ENCODE results near the gene HDAC7. TPM values are rescaled to one million over a fixed set of nuclear protein-coding genes. Genes with fewer than 3 reads are reported as not detected.

HDAC7 gene
- total RNA-seq (23.6 and 28.1 TPM in 2 replicates), polyA plus RNA-seq (31.6 and 35.4 TPM in 2 replicates), polyA minus RNA-seq (ENCODE audit: low replicate concordance) (94.8 and 140 TPM in 2 replicates)
- 47.2 and 50.5 TPM in 2 replicates for polyA plus RNA-seq (2012)

DNA sequence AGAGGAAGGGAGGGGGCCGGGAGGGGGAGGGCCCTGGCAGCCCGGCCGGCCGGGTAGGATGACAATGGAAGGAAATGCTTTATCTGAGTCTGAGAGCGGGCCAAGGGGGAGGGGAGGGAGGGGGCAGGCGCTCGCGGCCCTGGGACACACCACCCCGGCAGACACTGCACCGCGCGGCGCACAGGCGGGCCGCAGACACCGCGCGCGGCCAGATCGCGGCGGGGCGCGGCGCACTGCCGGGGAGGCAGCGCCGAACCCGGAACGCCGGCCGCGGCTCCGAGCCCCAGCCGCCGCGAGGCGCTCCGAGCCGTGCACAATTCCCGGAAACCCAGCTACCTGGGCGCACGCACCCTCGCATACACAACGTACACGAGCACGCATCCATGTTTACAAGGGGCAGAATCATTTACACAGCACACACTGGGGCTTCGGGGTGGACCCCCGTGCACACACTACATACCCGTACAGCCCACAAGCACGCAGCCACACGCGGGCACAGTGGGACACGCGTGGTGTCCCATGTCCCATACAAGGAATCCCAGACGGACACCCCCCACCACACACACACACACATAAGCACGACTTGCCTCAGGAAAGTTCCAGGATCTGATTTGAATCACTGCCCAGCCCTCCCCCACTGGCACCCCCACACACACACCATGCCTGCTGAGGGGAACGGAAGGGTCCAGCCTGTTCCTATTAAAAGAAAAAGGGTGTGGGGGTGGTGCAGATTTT, at the start of gene HDAC7:
TSS of gene HDAC7 (minus strand) at position 8 of the 735 bp plus-strand sequence. CDS start 118 bp downstream, outside the sequence.
- DNase-seq (ENCODE audit: low read depth in 2 of 2) = peak; percentile 84 to 87
- peaks cover 50% of the 10 kb centered on the region for H3K79me2 ChIP-seq (ENCODE audit: control insufficient read depth, insufficient read depth, low read length)

DNA sequence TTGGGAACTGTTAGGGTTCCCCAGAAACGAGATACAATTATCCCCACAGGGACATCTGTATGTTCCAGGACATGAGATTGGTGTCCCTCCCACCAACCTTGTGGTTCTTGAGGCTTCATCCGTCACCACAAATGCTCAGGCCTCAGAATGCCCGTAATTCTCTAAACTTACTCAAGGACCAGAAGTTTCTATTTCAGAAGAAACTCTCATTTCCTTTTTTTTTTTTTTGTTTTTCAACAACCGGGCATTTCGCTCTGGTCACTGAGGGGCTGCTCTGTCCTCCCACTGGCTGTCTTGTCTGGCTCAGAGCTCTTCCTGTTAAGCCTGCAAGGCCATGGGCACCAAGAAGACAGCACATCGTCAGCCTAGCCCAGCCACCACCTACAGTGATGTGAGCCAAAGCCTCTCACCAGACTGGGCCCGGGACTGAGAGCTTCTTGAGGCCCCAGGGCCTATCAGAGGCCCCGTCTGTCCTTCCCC, 48.9 kb upstream of the HDAC7 start:
- H3K79me2 ChIP-seq (ENCODE audit: control insufficient read depth, insufficient read depth, low read length) = no peaks in the 10 kb centered on the region
- no peak overlapping the region for H3K27ac ChIP-seq (ENCODE audit: insufficient read depth, low read length)
- no peaks in the 10 kb centered on the region for H4K20me1 ChIP-seq (ENCODE audit: control insufficient read depth, extremely low read depth, insufficient read depth, low read length)
- H3K4me2 ChIP-seq (ENCODE audit: extremely low read depth, insufficient read depth, low read length) = no peak overlapping the region
- no peaks in the 10 kb centered on the region for H3K9me3 ChIP-seq (ENCODE audit: control insufficient read depth, insufficient read depth, low read depth, low read length)
- TF ChIP-seq CTCF (conservative IDR thresholded peaks at IDR 0.05 in 1 of 2, IDR thresholded peaks at IDR 0.05 in 1 of 2; ENCODE audit: low read depth in 1 of 2, low read length in 2 of 2) (no peak), EZH2 (IDR thresholded peaks at IDR 0.05; ENCODE audit: low read length, missing control alignments) (no peak)
- peaks cover 10% of the 10 kb centered on the region for H3K4me1 ChIP-seq (ENCODE audit: control insufficient read depth, extremely low read depth, insufficient read depth, low read length)
- peaks cover 4% of the 10 kb centered on the region for H3K36me3 ChIP-seq (ENCODE audit: control insufficient read depth, insufficient read depth, low read length)
- no peaks in the 10 kb centered on the region for H3K27me3 ChIP-seq (ENCODE audit: control insufficient read depth, insufficient read depth, low read length)
- no peak overlapping the region for H3K9ac ChIP-seq (ENCODE audit: insufficient read depth, low read length)
- DNase-seq (ENCODE audit: low read depth in 2 of 2) = no peak
- H3K4me3 ChIP-seq (replicated peaks in 1 of 4; ENCODE audit: control extremely low read depth in 1 of 4, insufficient read depth in 1 of 4, low read depth in 3 of 4, low read length in 4 of 4) = no peak overlapping the region
- no peak overlapping the region for H2AFZ ChIP-seq (ENCODE audit: low read length)

More for the DNA sequence above, at the start of gene HDAC7:
- H4K20me1 ChIP-seq (ENCODE audit: control insufficient read depth, extremely low read depth, insufficient read depth, low read length) = no peaks in the 10 kb centered on the region
- peak within 1 kb of the TSS; percentile 87 for H3K9ac ChIP-seq (ENCODE audit: insufficient read depth, low read length)
- peaks cover 36% of the 10 kb centered on the region for H3K4me1 ChIP-seq (ENCODE audit: control insufficient read depth, extremely low read depth, insufficient read depth, low read length)
- H3K27me3 ChIP-seq (ENCODE audit: control insufficient read depth, insufficient read depth, low read length) = no peaks in the 10 kb centered on the region
- peak within 1 kb of the TSS; percentile 87 to 91 (median 90) for H3K4me3 ChIP-seq (replicated peaks in 1 of 4; ENCODE audit: control extremely low read depth in 1 of 4, insufficient read depth in 1 of 4, low read depth in 3 of 4, low read length in 4 of 4)
- H2AFZ ChIP-seq (ENCODE audit: low read length) = no peak within 1 kb of the TSS
- H3K36me3 ChIP-seq (ENCODE audit: control insufficient read depth, insufficient read depth, low read length) = peaks cover 3% of the 10 kb centered on the region
- no peaks in the 10 kb centered on the region for H3K9me3 ChIP-seq (ENCODE audit: control insufficient read depth, insufficient read depth, low read depth, low read length)
- no peak for TF ChIP-seq CTCF (conservative IDR thresholded peaks at IDR 0.05 in 1 of 2, IDR thresholded peaks at IDR 0.05 in 1 of 2; ENCODE audit: low read depth in 1 of 2, low read length in 2 of 2)
- TF ChIP-seq EZH2 (IDR thresholded peaks at IDR 0.05; ENCODE audit: low read length, missing control alignments) = no peak
- peak within 1 kb of the TSS; percentile 88 for H3K27ac ChIP-seq (ENCODE audit: insufficient read depth, low read length)
- peak within 1 kb of the TSS; percentile 100 for H3K4me2 ChIP-seq (ENCODE audit: extremely low read depth, insufficient read depth, low read length)

DNA sequence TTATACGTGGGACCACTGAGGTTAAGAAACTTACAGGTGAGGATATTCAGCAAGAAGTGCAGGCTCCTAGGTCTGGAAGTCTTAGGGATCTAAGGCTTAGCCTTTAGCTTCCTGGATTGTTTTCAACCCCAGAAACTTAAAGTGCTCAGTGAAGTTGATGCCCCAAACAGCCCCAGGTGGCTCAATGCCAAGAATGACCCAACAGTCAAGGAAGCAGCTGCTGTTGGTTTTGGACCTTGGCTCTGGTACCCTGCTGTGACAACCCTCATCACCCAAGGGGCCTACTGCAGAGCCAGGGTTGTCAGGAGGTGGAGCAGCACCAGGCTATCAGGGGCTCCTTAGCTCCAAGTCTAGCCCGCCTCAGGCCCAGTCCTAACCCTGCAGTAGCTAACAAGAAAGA, 48.3 kb upstream of the HDAC7 start:
- Histone ChIP-seq H3K79me2 (ENCODE audit: control insufficient read depth, insufficient read depth, low read length) (no peaks in the 10 kb centered on the region), H3K4me2 (ENCODE audit: extremely low read depth, insufficient read depth, low read length) (no peak overlapping the region), H3K36me3 (ENCODE audit: control insufficient read depth, insufficient read depth, low read length) (peaks cover 4% of the 10 kb centered on the region), H3K27ac (ENCODE audit: insufficient read depth, low read length) (peak overlapping the region; percentile 34), H4K20me1 (ENCODE audit: control insufficient read depth, extremely low read depth, insufficient read depth, low read length) (no peaks in the 10 kb centered on the region), H3K9me3 (ENCODE audit: control insufficient read depth, insufficient read depth, low read depth, low read length) (no peaks in the 10 kb centered on the region), H3K4me3 (replicated peaks in 1 of 4; ENCODE audit: control extremely low read depth in 1 of 4, insufficient read depth in 1 of 4, low read depth in 3 of 4, low read length in 4 of 4) (no peak overlapping the region), H2AFZ (ENCODE audit: low read length) (no peak overlapping the region), H3K27me3 (ENCODE audit: control insufficient read depth, insufficient read depth, low read length) (no peaks in the 10 kb centered on the region), H3K4me1 (ENCODE audit: control insufficient read depth, extremely low read depth, insufficient read depth, low read length) (peaks cover 10% of the 10 kb centered on the region), H3K9ac (ENCODE audit: insufficient read depth, low read length) (no peak overlapping the region)
- TF ChIP-seq CTCF (conservative IDR thresholded peaks at IDR 0.05 in 1 of 2, IDR thresholded peaks at IDR 0.05 in 1 of 2; ENCODE audit: low read depth in 1 of 2, low read length in 2 of 2) (no peak), EZH2 (IDR thresholded peaks at IDR 0.05; ENCODE audit: low read length, missing control alignments) (no peak)
- peak in 1 of 2 donors; percentile 20 for DNase-seq (ENCODE audit: low read depth in 2 of 2)
